ENCODE measurements around the gene TCF12.

The TCF12 gene

DNA sequence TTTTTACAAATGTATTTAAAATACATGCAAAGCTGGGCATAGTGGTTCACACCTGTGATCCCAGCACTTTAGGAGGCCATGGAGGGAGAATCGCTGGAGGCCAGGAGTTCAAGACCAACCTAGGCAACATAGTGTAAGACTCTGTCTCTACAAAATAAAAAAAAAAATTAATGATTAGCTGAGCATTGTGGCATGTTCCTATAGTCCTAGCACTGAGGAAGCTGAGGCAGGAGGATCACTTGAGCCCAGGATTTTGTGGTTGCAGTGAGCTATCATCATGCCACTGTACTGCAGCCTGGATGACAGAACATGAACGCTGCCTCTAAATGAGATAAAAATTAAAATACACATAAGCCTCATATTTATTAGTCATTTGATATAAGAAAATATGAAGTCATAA, 142.8 kb downstream of the TCF12 start:
- H3K79me1 ChIP-seq (ENCODE audit: low read depth, low read length), result peaks cover 2% of the 10 kb centered on the region
- no peak overlapping the region for H3K18ac ChIP-seq (ENCODE audit: low read length)
- H3K36me3 ChIP-seq (replicated peaks in 1 of 2; ENCODE audit: control insufficient read depth in 2 of 2, insufficient read depth in 2 of 2, low read length in 2 of 2), result peaks cover 0 to 16% of the 10 kb centered on the region in 2 donors
- no peak overlapping the region for H4K91ac ChIP-seq (ENCODE audit: low read depth, low read length, poor library complexity)
- no peak overlapping the region for H3K14ac ChIP-seq (ENCODE audit: low read length)
- H3K27me3 ChIP-seq (ENCODE audit: control insufficient read depth in 3 of 3, insufficient read depth in 3 of 3, low read depth in 1 of 3, low read length in 3 of 3), result no peaks in the 10 kb centered on the region
- no peak overlapping the region for H3K4me3 ChIP-seq (ENCODE audit: low read length in 2 of 2)
- H2BK15ac ChIP-seq (ENCODE audit: low read length), result no peak overlapping the region
- WGBS, 2 donors (ENCODE audit: extremely low coverage in 2 of 2, insufficient read length in 2 of 2, insufficient replicate concordance in 1 of 2), result no CpG with 5 or more reads among the region's 2 CpGs
- no peak overlapping the region for H2AK5ac ChIP-seq (ENCODE audit: low read depth, low read length)
- no peak overlapping the region for H3K4me2 ChIP-seq (ENCODE audit: insufficient read depth, low read length, poor library complexity, severe bottlenecking)
- H2BK5ac ChIP-seq (ENCODE audit: low read length), result no peak overlapping the region
- no peak overlapping the region for H3K23ac ChIP-seq (ENCODE audit: low read depth, low read length, poor library complexity)
- no peak overlapping the region for H2BK12ac ChIP-seq (ENCODE audit: low read length)
- no peaks in the 10 kb centered on the region for H3K9me3 ChIP-seq (replicated peaks in 1 of 2; ENCODE audit: control insufficient read depth in 2 of 2, insufficient read depth in 1 of 2, low read depth in 1 of 2, low read length in 2 of 2)
- H2BK120ac ChIP-seq (ENCODE audit: low read depth, low read length), result no peak overlapping the region
- no peak overlapping the region for H2AFZ ChIP-seq (ENCODE audit: low read length)
- H3K9ac ChIP-seq (ENCODE audit: low read depth, low read length, poor library complexity), result no peak overlapping the region
- H4K8ac ChIP-seq (ENCODE audit: low read depth, low read length), result no peak overlapping the region
- H3K27ac ChIP-seq (replicated peaks; ENCODE audit: low read length), result no peak overlapping the region
- DNase-seq (ENCODE audit: low spot score), result no peak
- peaks cover 7% of the 10 kb centered on the region in 2 donors for H3K4me1 ChIP-seq (ENCODE audit: control insufficient read depth in 2 of 2, insufficient read depth in 1 of 2, low read depth in 1 of 2, low read length in 2 of 2)
- no peak overlapping the region for H3K4ac ChIP-seq (ENCODE audit: low read length)

DNA sequence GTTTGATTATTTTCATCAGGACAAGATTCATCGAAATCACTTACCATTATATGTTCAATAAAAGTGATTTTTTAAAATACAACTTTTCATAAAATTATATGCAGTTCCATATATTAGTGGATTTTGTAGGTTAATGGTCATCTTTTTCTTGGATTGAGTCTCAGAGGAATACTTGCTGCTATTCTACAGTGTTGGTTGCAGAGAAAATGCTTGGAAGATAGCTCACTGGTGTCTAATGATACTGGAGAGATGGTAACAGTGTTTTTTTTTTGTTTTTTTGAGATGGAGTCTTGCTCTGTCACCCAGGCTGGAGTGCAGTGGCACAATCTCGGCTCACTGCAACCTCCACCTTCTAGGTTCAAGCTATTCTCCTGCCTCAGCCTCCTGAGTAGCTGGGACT, 143.3 kb downstream of the TCF12 start:
- Histone ChIP-seq H3K14ac (ENCODE audit: low read length) (no peak overlapping the region), H3K27ac (replicated peaks; ENCODE audit: low read length) (no peak overlapping the region)
- no CpG with 5 or more reads among the region's 2 CpGs for WGBS, 2 donors (ENCODE audit: extremely low coverage in 2 of 2, insufficient read length in 2 of 2, insufficient replicate concordance in 1 of 2)

GRCh38 chr15:57064033-57064432, 145.6 kb downstream of the TCF12 start:
- no peak overlapping the region for H2BK12ac ChIP-seq (ENCODE audit: low read length)
- DNase-seq (ENCODE audit: low spot score), result no peak

More for the DNA sequence above, 143.3 kb downstream of the TCF12 start:
- Histone ChIP-seq H4K91ac (ENCODE audit: low read depth, low read length, poor library complexity) (no peak overlapping the region), H3K4me1 (ENCODE audit: control insufficient read depth in 2 of 2, insufficient read depth in 1 of 2, low read depth in 1 of 2, low read length in 2 of 2) (peaks cover 7% of the 10 kb centered on the region in 2 donors), H3K79me1 (ENCODE audit: low read depth, low read length) (peaks cover 2% of the 10 kb centered on the region), H4K8ac (ENCODE audit: low read depth, low read length) (no peak overlapping the region), H2BK120ac (ENCODE audit: low read depth, low read length) (no peak overlapping the region), H3K18ac (ENCODE audit: low read length) (no peak overlapping the region), H2AK5ac (ENCODE audit: low read depth, low read length) (no peak overlapping the region), H2BK12ac (ENCODE audit: low read length) (no peak overlapping the region), H3K23ac (ENCODE audit: low read depth, low read length, poor library complexity) (no peak overlapping the region), H3K9me3 (replicated peaks in 1 of 2; ENCODE audit: control insufficient read depth in 2 of 2, insufficient read depth in 1 of 2, low read depth in 1 of 2, low read length in 2 of 2) (no peaks in the 10 kb centered on the region), H3K27me3 (ENCODE audit: control insufficient read depth in 3 of 3, insufficient read depth in 3 of 3, low read depth in 1 of 3, low read length in 3 of 3) (no peaks in the 10 kb centered on the region), H3K4me3 (ENCODE audit: low read length in 2 of 2) (no peak overlapping the region), H2AFZ (ENCODE audit: low read length) (no peak overlapping the region), H3K4ac (ENCODE audit: low read length) (no peak overlapping the region), H3K4me2 (ENCODE audit: insufficient read depth, low read length, poor library complexity, severe bottlenecking) (no peak overlapping the region), H3K9ac (ENCODE audit: low read depth, low read length, poor library complexity) (no peak overlapping the region), H2BK15ac (ENCODE audit: low read length) (no peak overlapping the region), H3K36me3 (replicated peaks in 1 of 2; ENCODE audit: control insufficient read depth in 2 of 2, insufficient read depth in 2 of 2, low read length in 2 of 2) (peaks cover 0 to 16% of the 10 kb centered on the region in 2 donors), H2BK5ac (ENCODE audit: low read length) (no peak overlapping the region)
- DNase-seq (ENCODE audit: low spot score), result no peak

GRCh38 chr15:57069423-57069822, 151.0 kb downstream of the TCF12 start:
- WGBS, 2 donors (ENCODE audit: extremely low coverage in 2 of 2, insufficient read length in 2 of 2, insufficient replicate concordance in 1 of 2), result no CpG with 5 or more reads among the region's 2 CpGs
- H4K8ac ChIP-seq (ENCODE audit: low read depth, low read length), result no peak overlapping the region
- H3K4me2 ChIP-seq (ENCODE audit: insufficient read depth, low read length, poor library complexity, severe bottlenecking), result no peak overlapping the region
- no peak overlapping the region for H3K23ac ChIP-seq (ENCODE audit: low read depth, low read length, poor library complexity)
- H2AK5ac ChIP-seq (ENCODE audit: low read depth, low read length), result no peak overlapping the region
- H3K9ac ChIP-seq (ENCODE audit: low read depth, low read length, poor library complexity), result no peak overlapping the region
- no peak overlapping the region for H2AFZ ChIP-seq (ENCODE audit: low read length)
- H2BK15ac ChIP-seq (ENCODE audit: low read length), result no peak overlapping the region
- H3K79me1 ChIP-seq (ENCODE audit: low read depth, low read length), result no peaks in the 10 kb centered on the region
- DNase-seq (ENCODE audit: low spot score), result no peak
- no peak overlapping the region for H3K14ac ChIP-seq (ENCODE audit: low read length)
- no peaks in the 10 kb centered on the region for H3K27me3 ChIP-seq (ENCODE audit: control insufficient read depth in 3 of 3, insufficient read depth in 3 of 3, low read depth in 1 of 3, low read length in 3 of 3)
- H2BK12ac ChIP-seq (ENCODE audit: low read length), result no peak overlapping the region
- H3K4ac ChIP-seq (ENCODE audit: low read length), result no peak overlapping the region
- no peak overlapping the region for H3K18ac ChIP-seq (ENCODE audit: low read length)
- H4K91ac ChIP-seq (ENCODE audit: low read depth, low read length, poor library complexity), result no peak overlapping the region
- no peak overlapping the region for H3K27ac ChIP-seq (replicated peaks; ENCODE audit: low read length)
- H2BK120ac ChIP-seq (ENCODE audit: low read depth, low read length), result no peak overlapping the region
- H3K4me1 ChIP-seq (ENCODE audit: control insufficient read depth in 2 of 2, insufficient read depth in 1 of 2, low read depth in 1 of 2, low read length in 2 of 2), result peaks cover 0 to 6% of the 10 kb centered on the region in 2 donors
- no peaks in the 10 kb centered on the region for H3K9me3 ChIP-seq (replicated peaks in 1 of 2; ENCODE audit: control insufficient read depth in 2 of 2, insufficient read depth in 1 of 2, low read depth in 1 of 2, low read length in 2 of 2)
- no peak overlapping the region for H2BK5ac ChIP-seq (ENCODE audit: low read length)
- H3K4me3 ChIP-seq (ENCODE audit: low read length in 2 of 2), result no peak overlapping the region
- H3K36me3 ChIP-seq (replicated peaks in 1 of 2; ENCODE audit: control insufficient read depth in 2 of 2, insufficient read depth in 2 of 2, low read length in 2 of 2), result peaks cover under 1 to 15% of the 10 kb centered on the region in 2 donors

More at GRCh38 chr15:57064033-57064432, 145.6 kb downstream of the TCF12 start:
- H3K4me1 ChIP-seq (ENCODE audit: control insufficient read depth in 2 of 2, insufficient read depth in 1 of 2, low read depth in 1 of 2, low read length in 2 of 2), result peaks cover 6 to 7% of the 10 kb centered on the region in 2 donors
- H2AFZ ChIP-seq (ENCODE audit: low read length), result no peak overlapping the region
- peaks cover 0 to 21% of the 10 kb centered on the region in 2 donors for H3K36me3 ChIP-seq (replicated peaks in 1 of 2; ENCODE audit: control insufficient read depth in 2 of 2, insufficient read depth in 2 of 2, low read length in 2 of 2)
- no peak overlapping the region for H3K27ac ChIP-seq (replicated peaks; ENCODE audit: low read length)
- H3K14ac ChIP-seq (ENCODE audit: low read length), result no peak overlapping the region
- H3K4me2 ChIP-seq (ENCODE audit: insufficient read depth, low read length, poor library complexity, severe bottlenecking), result no peak overlapping the region
- no peaks in the 10 kb centered on the region for H3K9me3 ChIP-seq (replicated peaks in 1 of 2; ENCODE audit: control insufficient read depth in 2 of 2, insufficient read depth in 1 of 2, low read depth in 1 of 2, low read length in 2 of 2)
- H3K23ac ChIP-seq (ENCODE audit: low read depth, low read length, poor library complexity), result no peak overlapping the region
- H2BK5ac ChIP-seq (ENCODE audit: low read length), result no peak overlapping the region
- H2BK15ac ChIP-seq (ENCODE audit: low read length), result no peak overlapping the region
- peaks cover 2% of the 10 kb centered on the region for H3K79me1 ChIP-seq (ENCODE audit: low read depth, low read length)
- no peaks in the 10 kb centered on the region for H3K27me3 ChIP-seq (ENCODE audit: control insufficient read depth in 3 of 3, insufficient read depth in 3 of 3, low read depth in 1 of 3, low read length in 3 of 3)
- H3K9ac ChIP-seq (ENCODE audit: low read depth, low read length, poor library complexity), result no peak overlapping the region
- H3K4me3 ChIP-seq (ENCODE audit: low read length in 2 of 2), result no peak overlapping the region
- no peak overlapping the region for H2AK5ac ChIP-seq (ENCODE audit: low read depth, low read length)
- H4K8ac ChIP-seq (ENCODE audit: low read depth, low read length), result no peak overlapping the region
- no peak overlapping the region for H3K18ac ChIP-seq (ENCODE audit: low read length)
- H3K4ac ChIP-seq (ENCODE audit: low read length), result no peak overlapping the region
- H4K91ac ChIP-seq (ENCODE audit: low read depth, low read length, poor library complexity), result no peak overlapping the region
- no peak overlapping the region for H2BK120ac ChIP-seq (ENCODE audit: low read depth, low read length)

All from neuronal stem cell (in vitro differentiated cells).